GM23338 (cell line): ENCODE measurements around the gene TMPRSS2. TPM values are rescaled to one million over a fixed set of nuclear protein-coding genes. Genes with fewer than 3 reads are reported as not detected.

Experiments
- ATAC-seq: fragments of 200-7000 bp; cut with Tn5 transposase; 3 replicates; pipeline ENCODE4 v1.9.1; 2020
- DNase-seq: peaks from one replicate; pipeline ENCODE4 v3.0.0-alpha.2; 2015; ENCODE audit warnings: low spot score
- H2AFZ ChIP-seq: fragments of 200-600 bp; sonication (generic); 2 replicates; pipeline ENCODE4 v1.8.0; 2016; ENCODE audit warnings: antibody characterized with exemption, mild to moderate bottlenecking, moderate library complexity
- H3F3A ChIP-seq: fragments of 200-600 bp; sonication (generic); replicated peaks from 2 replicates; pipeline ENCODE4 v1.8.0; 2017; ENCODE audit warnings: antibody characterized with exemption, mixed run types, low read depth
- H3K27ac ChIP-seq: fragments of 200-600 bp; sonication (generic); 2 replicates; pipeline ENCODE4 v1.6.1; 2016; ENCODE audit warnings: low read depth
- H3K27me3 ChIP-seq: fragments of 200-600 bp; sonication (generic); 2 replicates; pipeline ENCODE4 v1.8.0; 2016; ENCODE audit warnings: mild to moderate bottlenecking, mixed run types, moderate library complexity; ENCODE audit not compliant: insufficient read depth
- H3K36me3 ChIP-seq: fragments of 200-600 bp; sonication (generic); 2 replicates; pipeline ENCODE4 v1.8.0; 2016; ENCODE audit warnings: mild to moderate bottlenecking; ENCODE audit not compliant: insufficient read depth
- H3K4me1 ChIP-seq: fragments of 200-600 bp; sonication (generic); 2 replicates; pipeline ENCODE4 v1.8.0; 2016; ENCODE audit warnings: mild to moderate bottlenecking, moderate library complexity; ENCODE audit not compliant: insufficient read depth
- H3K4me2 ChIP-seq: fragments of 200-600 bp; sonication (generic); 2 replicates; pipeline ENCODE4 v1.7.1; 2017; ENCODE audit warnings: mixed run types
- H3K4me3 ChIP-seq: fragments of 200-600 bp; sonication (generic); 2 replicates; pipeline ENCODE4 v1.6.1; 2016; ENCODE audit warnings: mixed run types
- H3K79me2 ChIP-seq: fragments of 200-600 bp; sonication (generic); replicated peaks from 2 replicates; pipeline ENCODE4 v1.8.0; 2017; ENCODE audit warnings: mild to moderate bottlenecking; ENCODE audit not compliant: insufficient read depth
- H3K9me2 ChIP-seq: fragments of 200-600 bp; sonication (generic); 2 replicates; pipeline ENCODE4 v1.8.0; 2017; ENCODE audit not compliant: insufficient read depth
- H4K20me1 ChIP-seq: fragments of 200-600 bp; sonication (generic); replicated peaks from 2 replicates; pipeline ENCODE4 v1.8.0; 2017; ENCODE audit warnings: mild to moderate bottlenecking; ENCODE audit not compliant: insufficient read depth
- H3K27ac Mint-ChIP-seq: 2 replicates; pipeline ENCODE4 v1.8.0; 2020; ENCODE audit warnings: inconsistent platforms, mild to moderate bottlenecking, moderate library complexity, mixed read lengths
- H3K27me3 Mint-ChIP-seq: 3 replicates; pipeline ENCODE4 v1.8.0; 2022; ENCODE audit warnings: low read depth, mild to moderate bottlenecking, moderate library complexity, mixed read lengths, inconsistent platforms; ENCODE audit not compliant: insufficient read depth, poor library complexity
- H3K36me3 Mint-ChIP-seq: 3 replicates; pipeline ENCODE4 v1.8.0; 2021; ENCODE audit warnings: low read depth, mild to moderate bottlenecking, inconsistent platforms, moderate library complexity, mixed read lengths
- H3K4me1 Mint-ChIP-seq: 3 replicates; pipeline ENCODE4 v1.8.0; 2020; ENCODE audit warnings: mild to moderate bottlenecking, inconsistent platforms, mixed read lengths
- H3K4me3 Mint-ChIP-seq: 3 replicates; pipeline ENCODE4 v1.8.0; 2021; ENCODE audit warnings: moderate library complexity, mild to moderate bottlenecking, inconsistent platforms, mixed read lengths
- H3K9me3 Mint-ChIP-seq: 3 replicates; pipeline ENCODE4 v1.8.0; 2020; ENCODE audit warnings: moderate library complexity, mild to moderate bottlenecking, inconsistent platforms, mixed read lengths
- CREB1 ChIP-seq: fragments of 250-450 bp; sonication (Bioruptor Pico); IDR thresholded peaks from 2 replicates; pipeline ENCODE4 v1.5.0; 2020; ENCODE audit warnings: low read depth, mild to moderate bottlenecking, moderate library complexity
- EZH2 ChIP-seq: fragments of 200-600 bp; sonication (generic); IDR thresholded peaks from one replicate; pipeline ENCODE4 v1.8.0; 2017; ENCODE audit warnings: antibody characterized with exemption, mild to moderate bottlenecking, low read depth; ENCODE audit not compliant: unreplicated experiment
- EZH2phosphoT487 ChIP-seq: fragments of 200-600 bp; sonication (generic); IDR thresholded peaks from one replicate; pipeline ENCODE4 v1.8.1; 2018; ENCODE audit warnings: antibody characterized with exemption; ENCODE audit not compliant: unreplicated experiment
- JUNB ChIP-seq: IDR thresholded peaks from one replicate; pipeline ENCODE4 v1.6.1; 2016; ENCODE audit warnings: antibody characterized with exemption; ENCODE audit not compliant: unreplicated experiment
- NANOG ChIP-seq: IDR thresholded peaks from 2 replicates; pipeline ENCODE4 v1.6.1; 2016; ENCODE audit warnings: antibody characterized with exemption, borderline replicate concordance
- POLR2AphosphoS5 ChIP-seq: IDR thresholded peaks from 2 replicates; pipeline ENCODE4 v1.6.1; 2016; ENCODE audit warnings: antibody characterized with exemption, low read depth
- STAT1 ChIP-seq: IDR thresholded peaks from one replicate; pipeline ENCODE4 v1.6.1; 2016; ENCODE audit warnings: antibody characterized with exemption; ENCODE audit not compliant: unreplicated experiment
- ZNF114 ChIP-seq: fragments of 250-450 bp; sonication (Bioruptor Pico); IDR thresholded peaks from 2 replicates; pipeline ENCODE4 v1.5.0; 2020; ENCODE audit warnings: mild to moderate bottlenecking, moderate library complexity
- ZNF331 ChIP-seq: fragments of 250-450 bp; sonication (Bioruptor Pico); IDR thresholded peaks from 2 replicates; pipeline ENCODE4 v1.5.0; 2020; ENCODE audit warnings: low read depth, mild to moderate bottlenecking, moderate library complexity
- polyA plus RNA-seq: library from polyadenylated mRNA; unstranded; fragments of >200 nt; fragmentation: Nextera tagmentation; extraction: Ambion mirVana; gene quantifications from 2 replicates; pipeline ENCODE4 v1.2.1, GENCODE V29; 2016
- total RNA-seq: library from RNA; depleted of rRNA; stranded (reverse); fragments of >200 nt; shearing (Covaris generic); gene quantifications from 2 replicates; pipeline ENCODE4 v1.2.3, GENCODE V29; 2014
- TF ChIP-seq, protein P1 (sequence below): IDR thresholded peaks from 2 replicates; pipeline ENCODE4 v1.6.1; 2016; ENCODE audit warnings: antibody characterized with exemption
- TF ChIP-seq, protein P2 (sequence below): IDR thresholded peaks from one replicate; pipeline ENCODE4 v1.6.1; 2018; ENCODE audit warnings: antibody characterized with exemption; ENCODE audit not compliant: unreplicated experiment
- TF ChIP-seq, protein P3 (sequence below): fragments of 250-450 bp; sonication (Bioruptor Pico); IDR thresholded peaks from 2 replicates; pipeline ENCODE4 v1.5.0; 2020; ENCODE audit warnings: mild to moderate bottlenecking, moderate library complexity
- TF ChIP-seq, protein P4 (sequence below), 2 experiments: fragments of 200-600 bp in 1 of 2; sonication (generic) in 1 of 2; conservative IDR thresholded peaks; 2 replicates each; pipeline versions ENCODE4 v1.5.1 to v1.6.1; 2016 to 2017; ENCODE audit warnings: antibody characterized with exemption in 2 of 2, low read depth in 2 of 2, mild to moderate bottlenecking in 2 of 2, moderate library complexity in 1 of 2

TMPRSS2 gene
- total and polyA plus RNA-seq, 2 experiments from 2014 or later: 2.3 to 4.9 TPM

DNA sequence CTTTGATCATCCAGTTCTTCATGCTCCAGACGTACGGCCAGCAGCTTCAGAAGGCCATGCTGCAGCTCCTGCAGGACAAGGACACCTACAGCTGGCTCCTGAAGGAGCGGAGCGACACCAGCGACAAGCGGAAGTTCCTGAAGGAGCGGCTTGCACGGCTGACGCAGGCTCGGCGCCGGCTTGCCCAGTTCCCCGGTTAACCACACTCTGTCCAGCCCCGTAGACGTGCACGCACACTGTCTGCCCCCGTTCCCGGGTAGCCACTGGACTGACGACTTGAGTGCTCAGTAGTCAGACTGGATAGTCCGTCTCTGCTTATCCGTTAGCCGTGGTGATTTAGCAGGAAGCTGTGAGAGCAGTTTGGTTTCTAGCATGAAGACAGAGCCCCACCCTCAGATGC is 49.4 kb downstream of the TMPRSS2 start:
- peaks cover 12% of the 10 kb centered on the region for H3K36me3 Mint-ChIP-seq
- no peaks in the 10 kb centered on the region for H3F3A ChIP-seq
- H3K4me2 ChIP-seq: no peak overlapping the region
- peaks cover 24% of the 10 kb centered on the region for H3K4me1 Mint-ChIP-seq
- no peak overlapping the region for H3K27ac ChIP-seq
- DNase-seq (no peak), ATAC-seq (no peak)
- H3K9me2 ChIP-seq: no peaks in the 10 kb centered on the region
- no peaks in the 10 kb centered on the region for H3K4me1 ChIP-seq
- no peak for TF ChIP-seq EZH2phosphoT487
- TF ChIP-seq, protein P1, sequence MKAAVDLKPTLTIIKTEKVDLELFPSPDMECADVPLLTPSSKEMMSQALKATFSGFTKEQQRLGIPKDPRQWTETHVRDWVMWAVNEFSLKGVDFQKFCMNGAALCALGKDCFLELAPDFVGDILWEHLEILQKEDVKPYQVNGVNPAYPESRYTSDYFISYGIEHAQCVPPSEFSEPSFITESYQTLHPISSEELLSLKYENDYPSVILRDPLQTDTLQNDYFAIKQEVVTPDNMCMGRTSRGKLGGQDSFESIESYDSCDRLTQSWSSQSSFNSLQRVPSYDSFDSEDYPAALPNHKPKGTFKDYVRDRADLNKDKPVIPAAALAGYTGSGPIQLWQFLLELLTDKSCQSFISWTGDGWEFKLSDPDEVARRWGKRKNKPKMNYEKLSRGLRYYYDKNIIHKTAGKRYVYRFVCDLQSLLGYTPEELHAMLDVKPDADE: no peak
- TF ChIP-seq ZNF114 (CRISPR knock-in tag): no peak
- TF ChIP-seq, protein P2, sequence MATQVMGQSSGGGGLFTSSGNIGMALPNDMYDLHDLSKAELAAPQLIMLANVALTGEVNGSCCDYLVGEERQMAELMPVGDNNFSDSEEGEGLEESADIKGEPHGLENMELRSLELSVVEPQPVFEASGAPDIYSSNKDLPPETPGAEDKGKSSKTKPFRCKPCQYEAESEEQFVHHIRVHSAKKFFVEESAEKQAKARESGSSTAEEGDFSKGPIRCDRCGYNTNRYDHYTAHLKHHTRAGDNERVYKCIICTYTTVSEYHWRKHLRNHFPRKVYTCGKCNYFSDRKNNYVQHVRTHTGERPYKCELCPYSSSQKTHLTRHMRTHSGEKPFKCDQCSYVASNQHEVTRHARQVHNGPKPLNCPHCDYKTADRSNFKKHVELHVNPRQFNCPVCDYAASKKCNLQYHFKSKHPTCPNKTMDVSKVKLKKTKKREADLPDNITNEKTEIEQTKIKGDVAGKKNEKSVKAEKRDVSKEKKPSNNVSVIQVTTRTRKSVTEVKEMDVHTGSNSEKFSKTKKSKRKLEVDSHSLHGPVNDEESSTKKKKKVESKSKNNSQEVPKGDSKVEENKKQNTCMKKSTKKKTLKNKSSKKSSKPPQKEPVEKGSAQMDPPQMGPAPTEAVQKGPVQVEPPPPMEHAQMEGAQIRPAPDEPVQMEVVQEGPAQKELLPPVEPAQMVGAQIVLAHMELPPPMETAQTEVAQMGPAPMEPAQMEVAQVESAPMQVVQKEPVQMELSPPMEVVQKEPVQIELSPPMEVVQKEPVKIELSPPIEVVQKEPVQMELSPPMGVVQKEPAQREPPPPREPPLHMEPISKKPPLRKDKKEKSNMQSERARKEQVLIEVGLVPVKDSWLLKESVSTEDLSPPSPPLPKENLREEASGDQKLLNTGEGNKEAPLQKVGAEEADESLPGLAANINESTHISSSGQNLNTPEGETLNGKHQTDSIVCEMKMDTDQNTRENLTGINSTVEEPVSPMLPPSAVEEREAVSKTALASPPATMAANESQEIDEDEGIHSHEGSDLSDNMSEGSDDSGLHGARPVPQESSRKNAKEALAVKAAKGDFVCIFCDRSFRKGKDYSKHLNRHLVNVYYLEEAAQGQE: no peak
- TF ChIP-seq, protein P3, sequence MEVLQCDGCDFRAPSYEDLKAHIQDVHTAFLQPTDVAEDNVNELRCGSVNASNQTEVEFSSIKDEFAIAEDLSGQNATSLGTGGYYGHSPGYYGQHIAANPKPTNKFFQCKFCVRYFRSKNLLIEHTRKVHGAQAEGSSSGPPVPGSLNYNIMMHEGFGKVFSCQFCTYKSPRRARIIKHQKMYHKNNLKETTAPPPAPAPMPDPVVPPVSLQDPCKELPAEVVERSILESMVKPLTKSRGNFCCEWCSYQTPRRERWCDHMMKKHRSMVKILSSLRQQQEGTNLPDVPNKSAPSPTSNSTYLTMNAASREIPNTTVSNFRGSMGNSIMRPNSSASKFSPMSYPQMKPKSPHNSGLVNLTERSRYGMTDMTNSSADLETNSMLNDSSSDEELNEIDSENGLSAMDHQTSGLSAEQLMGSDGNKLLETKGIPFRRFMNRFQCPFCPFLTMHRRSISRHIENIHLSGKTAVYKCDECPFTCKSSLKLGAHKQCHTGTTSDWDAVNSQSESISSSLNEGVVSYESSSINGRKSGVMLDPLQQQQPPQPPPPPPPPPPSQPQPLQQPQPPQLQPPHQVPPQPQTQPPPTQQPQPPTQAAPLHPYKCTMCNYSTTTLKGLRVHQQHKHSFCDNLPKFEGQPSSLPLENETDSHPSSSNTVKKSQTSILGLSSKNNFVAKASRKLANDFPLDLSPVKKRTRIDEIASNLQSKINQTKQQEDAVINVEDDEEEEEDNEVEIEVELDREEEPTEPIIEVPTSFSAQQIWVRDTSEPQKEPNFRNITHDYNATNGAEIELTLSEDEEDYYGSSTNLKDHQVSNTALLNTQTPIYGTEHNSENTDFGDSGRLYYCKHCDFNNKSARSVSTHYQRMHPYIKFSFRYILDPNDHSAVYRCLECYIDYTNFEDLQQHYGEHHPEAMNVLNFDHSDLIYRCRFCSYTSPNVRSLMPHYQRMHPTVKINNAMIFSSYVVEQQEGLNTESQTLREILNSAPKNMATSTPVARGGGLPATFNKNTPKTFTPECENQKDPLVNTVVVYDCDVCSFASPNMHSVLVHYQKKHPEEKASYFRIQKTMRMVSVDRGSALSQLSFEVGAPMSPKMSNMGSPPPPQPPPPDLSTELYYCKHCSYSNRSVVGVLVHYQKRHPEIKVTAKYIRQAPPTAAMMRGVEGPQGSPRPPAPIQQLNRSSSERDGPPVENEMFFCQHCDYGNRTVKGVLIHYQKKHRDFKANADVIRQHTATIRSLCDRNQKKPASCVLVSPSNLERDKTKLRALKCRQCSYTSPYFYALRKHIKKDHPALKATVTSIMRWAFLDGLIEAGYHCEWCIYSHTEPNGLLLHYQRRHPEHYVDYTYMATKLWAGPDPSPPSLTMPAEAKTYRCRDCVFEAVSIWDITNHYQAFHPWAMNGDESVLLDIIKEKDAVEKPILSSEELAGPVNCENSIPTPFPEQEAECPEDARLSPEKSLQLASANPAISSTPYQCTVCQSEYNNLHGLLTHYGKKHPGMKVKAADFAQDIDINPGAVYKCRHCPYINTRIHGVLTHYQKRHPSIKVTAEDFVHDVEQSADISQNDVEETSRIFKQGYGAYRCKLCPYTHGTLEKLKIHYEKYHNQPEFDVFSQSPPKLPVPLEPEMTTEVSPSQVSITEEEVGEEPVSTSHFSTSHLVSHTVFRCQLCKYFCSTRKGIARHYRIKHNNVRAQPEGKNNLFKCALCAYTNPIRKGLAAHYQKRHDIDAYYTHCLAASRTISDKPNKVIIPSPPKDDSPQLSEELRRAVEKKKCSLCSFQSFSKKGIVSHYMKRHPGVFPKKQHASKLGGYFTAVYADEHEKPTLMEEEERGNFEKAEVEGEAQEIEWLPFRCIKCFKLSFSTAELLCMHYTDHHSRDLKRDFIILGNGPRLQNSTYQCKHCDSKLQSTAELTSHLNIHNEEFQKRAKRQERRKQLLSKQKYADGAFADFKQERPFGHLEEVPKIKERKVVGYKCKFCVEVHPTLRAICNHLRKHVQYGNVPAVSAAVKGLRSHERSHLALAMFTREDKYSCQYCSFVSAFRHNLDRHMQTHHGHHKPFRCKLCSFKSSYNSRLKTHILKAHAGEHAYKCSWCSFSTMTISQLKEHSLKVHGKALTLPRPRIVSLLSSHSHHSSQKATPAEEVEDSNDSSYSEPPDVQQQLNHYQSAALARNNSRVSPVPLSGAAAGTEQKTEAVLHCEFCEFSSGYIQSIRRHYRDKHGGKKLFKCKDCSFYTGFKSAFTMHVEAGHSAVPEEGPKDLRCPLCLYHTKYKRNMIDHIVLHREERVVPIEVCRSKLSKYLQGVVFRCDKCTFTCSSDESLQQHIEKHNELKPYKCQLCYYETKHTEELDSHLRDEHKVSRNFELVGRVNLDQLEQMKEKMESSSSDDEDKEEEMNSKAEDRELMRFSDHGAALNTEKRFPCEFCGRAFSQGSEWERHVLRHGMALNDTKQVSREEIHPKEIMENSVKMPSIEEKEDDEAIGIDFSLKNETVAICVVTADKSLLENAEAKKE (CRISPR knock-in tag): no peak
- TF ChIP-seq, protein P4, sequence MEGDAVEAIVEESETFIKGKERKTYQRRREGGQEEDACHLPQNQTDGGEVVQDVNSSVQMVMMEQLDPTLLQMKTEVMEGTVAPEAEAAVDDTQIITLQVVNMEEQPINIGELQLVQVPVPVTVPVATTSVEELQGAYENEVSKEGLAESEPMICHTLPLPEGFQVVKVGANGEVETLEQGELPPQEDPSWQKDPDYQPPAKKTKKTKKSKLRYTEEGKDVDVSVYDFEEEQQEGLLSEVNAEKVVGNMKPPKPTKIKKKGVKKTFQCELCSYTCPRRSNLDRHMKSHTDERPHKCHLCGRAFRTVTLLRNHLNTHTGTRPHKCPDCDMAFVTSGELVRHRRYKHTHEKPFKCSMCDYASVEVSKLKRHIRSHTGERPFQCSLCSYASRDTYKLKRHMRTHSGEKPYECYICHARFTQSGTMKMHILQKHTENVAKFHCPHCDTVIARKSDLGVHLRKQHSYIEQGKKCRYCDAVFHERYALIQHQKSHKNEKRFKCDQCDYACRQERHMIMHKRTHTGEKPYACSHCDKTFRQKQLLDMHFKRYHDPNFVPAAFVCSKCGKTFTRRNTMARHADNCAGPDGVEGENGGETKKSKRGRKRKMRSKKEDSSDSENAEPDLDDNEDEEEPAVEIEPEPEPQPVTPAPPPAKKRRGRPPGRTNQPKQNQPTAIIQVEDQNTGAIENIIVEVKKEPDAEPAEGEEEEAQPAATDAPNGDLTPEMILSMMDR (conservative IDR thresholded peaks at IDR 0.05; ENCODE audit: low read depth in 2 of 2): no peak
- no peak for TF ChIP-seq CREB1 (CRISPR knock-in tag)
- no peak for TF ChIP-seq NANOG
- TF ChIP-seq ZNF331 (CRISPR knock-in tag): no peak
- TF ChIP-seq STAT1: no peak
- no peak for TF ChIP-seq JUNB
- no peak for TF ChIP-seq POLR2AphosphoS5
- no peak for TF ChIP-seq EZH2
- peaks cover 12% of the 10 kb centered on the region for H3K9me3 Mint-ChIP-seq
- H4K20me1 ChIP-seq: no peaks in the 10 kb centered on the region
- no peak overlapping the region for H3K27ac Mint-ChIP-seq
- H3K27me3 ChIP-seq: no peaks in the 10 kb centered on the region
- no peak overlapping the region for H2AFZ ChIP-seq
- no peaks in the 10 kb centered on the region for H3K36me3 ChIP-seq
- no peaks in the 10 kb centered on the region for H3K79me2 ChIP-seq
- H3K4me3 Mint-ChIP-seq: no peak overlapping the region
- H3K27me3 Mint-ChIP-seq: peaks cover 3% of the 10 kb centered on the region
- H3K4me3 ChIP-seq: no peak overlapping the region
